Common myeloid progenitor, CD34-positive (primary cell): ENCODE data around the gene NELFB.

Experiments
- CTCF ChIA-PET: fragments of 350-600 bp; sonication (Branson Sonifier 250); formaldehyde crosslinking; loops from one replicate; lab custom pipeline; 2021; ENCODE audit warnings: antibody characterized with exemption; lab: Charles Lee
- POLR2A ChIA-PET: fragments of 350-600 bp; sonication (Branson Sonifier 250); formaldehyde crosslinking; loops from one replicate; lab custom pipeline; 2021; ENCODE audit warnings: antibody characterized with exemption; lab: Charles Lee
- DNase-seq, 3 donors: peaks; one replicate each; pipeline versions ENCODE4 v3.0.0 to v3.0.0-alpha.2; 2013
- H3K27ac ChIP-seq, 2 experiments: 1 replicate in 1 of 2; 2 replicates in 1 of 2; pipeline ENCODE4 v1.7.0; 2013; ENCODE audit warnings: inconsistent platforms in 2 of 2, low read length in 2 of 2, mild to moderate bottlenecking in 2 of 2, low read depth in 1 of 2, moderate library complexity in 1 of 2; ENCODE audit not compliant: severe bottlenecking in 2 of 2, insufficient read depth in 1 of 2, poor library complexity in 1 of 2
- H3K27me3 ChIP-seq, 5 experiments: replicated peaks in 2 of 5; 1 replicate in 3 of 5; 2 replicates in 2 of 5; pipeline versions ENCODE4 v1.6.1 to v1.7.0; 2013; ENCODE audit warnings: low read length in 4 of 5, mild to moderate bottlenecking in 2 of 5, moderate library complexity in 2 of 5, inconsistent platforms in 1 of 5; ENCODE audit not compliant: insufficient read depth in 5 of 5, control insufficient read depth in 4 of 5
- H3K36me3 ChIP-seq, 4 experiments: 1 replicate in 2 of 4; 2 replicates in 2 of 4; pipeline versions ENCODE4 v1.6.1 to v1.7.0; 2013; ENCODE audit warnings: low read length in 3 of 4, control low read depth in 1 of 4, mild to moderate bottlenecking in 1 of 4; ENCODE audit not compliant: control insufficient read depth in 4 of 4, insufficient read depth in 4 of 4
- H3K4me1 ChIP-seq, 4 experiments: 1 replicate in 3 of 4; 2 replicates in 1 of 4; pipeline versions ENCODE4 v1.6.1 to v1.7.1; 2013; ENCODE audit warnings: low read length in 3 of 4, mild to moderate bottlenecking in 3 of 4, control low read depth in 1 of 4, inconsistent platforms in 1 of 4, moderate library complexity in 1 of 4; ENCODE audit not compliant: control insufficient read depth in 4 of 4, insufficient read depth in 4 of 4; ENCODE audit errors: control extremely low read depth in 1 of 4
- H3K4me3 ChIP-seq, 7 experiments: 1 replicate in 4 of 7; 2 replicates in 3 of 7; pipeline versions ENCODE4 v1.5.1 to v1.7.0; 2013; ENCODE audit warnings: mild to moderate bottlenecking in 7 of 7, low read length in 6 of 7, moderate library complexity in 6 of 7, inconsistent platforms in 2 of 7, low read depth in 2 of 7, control low read depth in 1 of 7; ENCODE audit not compliant: insufficient read depth in 4 of 7, control insufficient read depth in 1 of 7; ENCODE audit errors: extremely low read depth in 1 of 7
- H3K9me3 ChIP-seq, 5 experiments: 1 replicate in 4 of 5; 2 replicates in 1 of 5; pipeline versions ENCODE4 v1.6.1 to v1.7.1; 2013; ENCODE audit warnings: low read length in 4 of 5, mild to moderate bottlenecking in 2 of 5, inconsistent platforms in 1 of 5, low read depth in 1 of 5, moderate library complexity in 1 of 5; ENCODE audit not compliant: control insufficient read depth in 4 of 5, insufficient read depth in 2 of 5; ENCODE audit errors: control extremely low read depth in 1 of 5
- WGBS: methylation state at CpG from one replicate; pipeline ENCODE4 v1.1.5; 2013; ENCODE audit not compliant: insufficient coverage; 5-methylcytosine and 5-hydroxymethylcytosine counted together

Gene NELFB

GRCh38 chr9:137296670-137297664 is 41.8 kb downstream of the NELFB start:
- POLR2A ChIA-PET = no interaction called here
- peaks cover 0 to 17% (median 3%) of the 10 kb centered on the region in 5 experiments for H3K27me3 ChIP-seq

GRCh38 chr9:137297966-137298365 is 42.8 kb downstream of the NELFB start:
- Histone ChIP-seq H3K9me3 (no peaks in the 10 kb centered on the region), H3K4me1 (peaks cover 5 to 48% (median 47%) of the 10 kb centered on the region in 4 experiments), H3K4me3 (no peak overlapping the region), H3K36me3 (no peaks in the 10 kb centered on the region), H3K27ac (no peak overlapping the region), H3K27me3 (peaks cover 0 to 17% (median 3%) of the 10 kb centered on the region in 5 experiments)
- ChIA-PET POLR2A (no interaction called here), CTCF (interaction anchor here (1.5 to 1.6 kb wide), 2 partner anchors 11 to 24 kb away, joined by 4 to 6 read pairs; no protein-coding TSS in a partner anchor)
- DNase-seq = no peak
- 88% methylated on average over 7 of the region's 7 CpGs for WGBS

More at GRCh38 chr9:137296670-137297664, 41.8 kb downstream of the NELFB start:
- DNase-seq = peak in 1 of 3 donors; percentile 61
- Histone ChIP-seq H3K27ac (no peak overlapping the region), H3K9me3 (no peaks in the 10 kb centered on the region), H3K4me3 (no peak overlapping the region), H3K36me3 (no peaks in the 10 kb centered on the region), H3K4me1 (peaks cover 5 to 42% (median 42%) of the 10 kb centered on the region in 4 experiments)
- CTCF ChIA-PET = interaction anchor here (1.3 to 1.5 kb wide), 3 partner anchors 20 to 145 kb away, joined by 4 to 6 read pairs (median 5); no protein-coding TSS in a partner anchor
- WGBS = 66% methylated on average over 11 of the region's 24 CpGs

- ChIA-PET CTCF (interaction anchor here (1.6 kb wide), 1 partner anchor 12 kb away, joined by 4 read pairs; no protein-coding TSS in a partner anchor), POLR2A (no interaction called here)
- WGBS = 98% methylated on average over 24 of the region's 24 CpGs
- Histone ChIP-seq H3K4me1 (peaks cover 5 to 54% (median 53%) of the 10 kb centered on the region in 4 experiments), H3K9me3 (no peaks in the 10 kb centered on the region), H3K4me3 (no peak overlapping the region), H3K27me3 (peaks cover 0 to 17% (median 3%) of the 10 kb centered on the region in 5 experiments), H3K36me3 (no peaks in the 10 kb centered on the region), H3K27ac (no peak overlapping the region)
- DNase-seq = no peak
These were observed 43.5 kb downstream of the NELFB start for GRCh38 chr9:137298401-137299202.

GRCh38 chr9:137299203-137299565 is 44.1 kb downstream of the NELFB start:
- WGBS = 95% methylated on average over 9 of the region's 10 CpGs
- CTCF ChIA-PET = interaction anchor here (1.6 kb wide), 1 partner anchor 12 kb away, joined by 4 read pairs; no protein-coding TSS in a partner anchor
- Histone ChIP-seq H3K9me3 (no peaks in the 10 kb centered on the region), H3K27me3 (peaks cover 0 to 17% (median 3%) of the 10 kb centered on the region in 5 experiments), H3K4me3 (no peak overlapping the region), H3K4me1 (peaks cover 5 to 57% (median 55%) of the 10 kb centered on the region in 4 experiments), H3K27ac (no peak overlapping the region), H3K36me3 (no peaks in the 10 kb centered on the region)
- POLR2A ChIA-PET = no interaction called here
- no peak for DNase-seq

- 91% methylated on average over 10 of the region's 16 CpGs for WGBS
- Histone ChIP-seq H3K27me3 (peaks cover 0 to 17% (median 3%) of the 10 kb centered on the region in 5 experiments), H3K4me1 (peaks cover 5 to 62% (median 58%) of the 10 kb centered on the region in 4 experiments), H3K9me3 (no peaks in the 10 kb centered on the region), H3K4me3 (peak overlapping the region in 2 of 7 experiments; percentile 16 to 69), H3K36me3 (no peaks in the 10 kb centered on the region), H3K27ac (peak overlapping the region in 1 of 2 experiments; percentile 25)
- ChIA-PET CTCF (interaction anchor here (0.9 kb wide), 1 partner anchor 109 kb away, joined by 3 read pairs; no protein-coding TSS in a partner anchor), POLR2A (no interaction called here)
- no peak for DNase-seq
These were observed 44.8 kb downstream of the NELFB start for GRCh38 chr9:137299938-137300337.

GRCh38 chr9:137300567-137301080 is 45.5 kb downstream of the NELFB start:
- no peaks in the 10 kb centered on the region for H3K36me3 ChIP-seq
- peaks cover 5 to 65% (median 62%) of the 10 kb centered on the region in 4 experiments for H3K4me1 ChIP-seq
- POLR2A ChIA-PET = no interaction called here
- peak overlapping the region in 1 of 2 experiments; percentile 25 for H3K27ac ChIP-seq
- DNase-seq = peak in 2 of 3 donors; percentile 62 to 66
- CTCF ChIA-PET = interaction anchor here (0.9 to 4.8 kb wide), 4 partner anchors 12 to 109 kb away, joined by 3 to 56 read pairs (median 6); no protein-coding TSS in a partner anchor
- peaks cover 0 to 17% (median 3%) of the 10 kb centered on the region in 5 experiments for H3K27me3 ChIP-seq
- H3K9me3 ChIP-seq = no peaks in the 10 kb centered on the region
- 0% methylated on average over 2 of the region's 25 CpGs for WGBS
- peak overlapping the region; percentile 45 to 83 (median 66) for H3K4me3 ChIP-seq
